PC-9 (cell line): ENCODE data around the gene SIK3. TPM values are rescaled to one million over a fixed set of nuclear protein-coding genes. Genes with fewer than 3 reads are reported as not detected.

Experiments used
- BruUV-seq: library from RNA; stranded (reverse); fragments of 400-500 nt; replicated peaks from 2 replicates; lab custom pipeline; 2021; lab: Mats Ljungman, UMichigan
- CTCF ChIA-PET: fragments of 300-600 bp; sonication (Branson Sonifier 250); formaldehyde crosslinking; loops from one replicate; lab custom pipeline; 2022; ENCODE audit warnings: antibody characterized with exemption; lab: Charles Lee
- POLR2A ChIA-PET: fragments of 300-600 bp; sonication (Branson Sonifier 250); formaldehyde crosslinking; loops from one replicate; lab custom pipeline; 2022; ENCODE audit warnings: antibody characterized with exemption; ENCODE audit not compliant: unreplicated experiment; lab: Charles Lee
- DNase-seq, 2 experiments: peaks; one replicate each; pipeline versions ENCODE4 v3.0.0 to v3.0.0-alpha.2; 2015 to 2022; ENCODE audit warnings: mixed read lengths in 1 of 2
- H2AFZ ChIP-seq: fragments of 200-600 bp; sonication (generic); 2 replicates; pipeline ENCODE4 v1.8.1; 2017; ENCODE audit warnings: antibody characterized with exemption
- H3F3A ChIP-seq: fragments of 200-600 bp; sonication (generic); 2 replicates; pipeline ENCODE4 v1.8.1; 2017; ENCODE audit warnings: antibody characterized with exemption, mild to moderate bottlenecking, low read depth; ENCODE audit not compliant: insufficient read depth
- H3K27ac ChIP-seq: fragments of 200-600 bp; sonication (generic); 2 replicates; pipeline ENCODE4 v1.6.1; 2016; ENCODE audit warnings: mixed run types
- H3K27me3 ChIP-seq: fragments of 200-600 bp; sonication (generic); 2 replicates; pipeline ENCODE4 v1.6.1; 2016; ENCODE audit warnings: low read depth, mixed run types; ENCODE audit not compliant: insufficient read depth
- H3K36me3 ChIP-seq: fragments of 200-600 bp; sonication (generic); 2 replicates; pipeline ENCODE4 v1.6.1; 2016; ENCODE audit warnings: low read depth, mixed run types
- H3K4me1 ChIP-seq: fragments of 200-600 bp; sonication (generic); replicated peaks from 2 replicates; pipeline ENCODE4 v1.6.1; 2016; ENCODE audit warnings: mixed run types; ENCODE audit not compliant: insufficient read depth
- H3K4me2 ChIP-seq: fragments of 200-600 bp; sonication (generic); 2 replicates; pipeline ENCODE4 v1.6.1; 2017; ENCODE audit warnings: mixed run types
- H3K4me3 ChIP-seq: fragments of 200-600 bp; sonication (generic); 2 replicates; pipeline ENCODE4 v1.6.1; 2016; ENCODE audit warnings: mixed run types
- H3K79me2 ChIP-seq: fragments of 200-600 bp; sonication (generic); 2 replicates; pipeline ENCODE4 v1.6.1; 2017; ENCODE audit warnings: low read depth, mixed run types
- H3K9me2 ChIP-seq: fragments of 200-600 bp; sonication (generic); 2 replicates; pipeline ENCODE4 v1.8.1; 2017; ENCODE audit warnings: mild to moderate bottlenecking; ENCODE audit not compliant: insufficient read depth
- H3K9me3 ChIP-seq: fragments of 200-600 bp; sonication (generic); 2 replicates; pipeline ENCODE4 v1.8.1; 2016; ENCODE audit warnings: low read depth; ENCODE audit not compliant: insufficient read depth
- H4K20me1 ChIP-seq: fragments of 200-600 bp; sonication (generic); 2 replicates; pipeline ENCODE4 v1.8.1; 2017; ENCODE audit not compliant: insufficient read depth
- CTCF ChIP-seq: fragments of 200-600 bp; sonication (generic); conservative IDR thresholded peaks from 2 replicates; pipeline ENCODE4 v1.6.1; 2017; ENCODE audit warnings: mixed run types, antibody characterized with exemption, mild to moderate bottlenecking, moderate library complexity
- EZH2 ChIP-seq: fragments of 200-600 bp; sonication (generic); IDR thresholded peaks from 2 replicates; pipeline ENCODE4 v1.8.0; 2017; ENCODE audit warnings: antibody characterized with exemption, low read depth
- intact Hi-C: fragments of 100-400 bp; cut with micrococcal nuclease; formaldehyde crosslinking; loops from one replicate; pipeline ENCODE4 v1.10.0; 2022; ENCODE audit not compliant: unreplicated experiment
- total RNA-seq: library from RNA; stranded (reverse); gene quantifications from 2 replicates; pipeline ENCODE4 v1.2.3, GENCODE V29; 2021

Gene SIK3
- total RNA-seq, 1 experiment from 2014 or later: 30.2 TPM

- no peak overlapping the region for H2AFZ ChIP-seq
- no peaks in the 10 kb centered on the region for H3K79me2 ChIP-seq
- H4K20me1 ChIP-seq: no peaks in the 10 kb centered on the region
- H3K9me2 ChIP-seq: no peaks in the 10 kb centered on the region
- no peak overlapping the region for H3K4me3 ChIP-seq
- BruUV-seq: no TSS peak
- H3K27me3 ChIP-seq: no peaks in the 10 kb centered on the region
- peaks cover 8% of the 10 kb centered on the region; the same call in 1 of the 2 replicates for H3K4me1 ChIP-seq
- no peak overlapping the region for H3K27ac ChIP-seq
- H3F3A ChIP-seq: no peaks in the 10 kb centered on the region
- ChIA-PET CTCF (no interaction called here), POLR2A (no interaction called here)
- no peaks in the 10 kb centered on the region for H3K36me3 ChIP-seq
- no peak for DNase-seq
- TF ChIP-seq EZH2 (no peak), CTCF (no peak)
- no peaks in the 10 kb centered on the region for H3K9me3 ChIP-seq
- H3K4me2 ChIP-seq: peak overlapping the region; percentile 3; the same call in 1 of the 2 replicates
- intact Hi-C loops: no loop called here
Measured at GRCh38 chr11:116831790-116832349, 266.4 kb downstream of the SIK3 start.

DNA sequence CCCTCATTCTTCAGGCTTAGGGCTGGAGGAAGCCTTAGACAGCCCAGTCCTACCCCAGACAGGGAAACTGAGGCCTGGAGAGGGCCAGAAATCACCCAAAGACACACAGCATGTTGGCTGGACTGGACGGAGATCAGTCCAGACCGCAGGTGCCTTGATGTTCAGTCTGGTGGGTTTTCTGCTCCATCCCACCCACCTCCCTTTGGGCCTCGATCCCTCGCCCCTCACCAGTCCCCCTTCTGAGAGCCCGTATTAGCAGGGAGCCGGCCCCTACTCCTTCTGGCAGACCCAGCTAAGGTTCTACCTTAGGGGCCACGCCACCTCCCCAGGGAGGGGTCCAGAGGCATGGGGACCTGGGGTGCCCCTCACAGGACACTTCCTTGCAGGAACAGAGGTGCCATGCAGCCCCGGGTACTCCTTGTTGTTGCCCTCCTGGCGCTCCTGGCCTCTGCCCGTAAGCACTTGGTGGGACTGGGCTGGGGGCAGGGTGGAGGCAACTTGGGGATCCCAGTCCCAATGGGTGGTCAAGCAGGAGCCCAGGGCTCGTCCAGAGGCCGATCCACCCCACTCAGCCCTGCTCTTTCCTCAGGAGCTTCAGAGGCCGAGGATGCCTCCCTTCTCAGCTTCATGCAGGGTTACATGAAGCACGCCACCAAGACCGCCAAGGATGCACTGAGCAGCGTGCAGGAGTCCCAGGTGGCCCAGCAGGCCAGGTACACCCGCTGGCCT, 267.9 kb downstream of the SIK3 start:
- H3K36me3 ChIP-seq: no peaks in the 10 kb centered on the region
- no TSS peak for BruUV-seq

More for the DNA sequence above, 267.9 kb downstream of the SIK3 start:
- DNase-seq: no peak
- Histone ChIP-seq H3K9me3 (no peaks in the 10 kb centered on the region), H3K27me3 (no peaks in the 10 kb centered on the region), H3K4me3 (no peak overlapping the region), H3K79me2 (no peaks in the 10 kb centered on the region), H3F3A (no peaks in the 10 kb centered on the region), H3K4me2 (no peak overlapping the region), H3K4me1 (peaks cover 8% of the 10 kb centered on the region; the same call in 1 of the 2 replicates), H4K20me1 (no peaks in the 10 kb centered on the region), H3K27ac (no peak overlapping the region), H3K9me2 (no peaks in the 10 kb centered on the region), H2AFZ (no peak overlapping the region)
- intact Hi-C loops: no loop called here
- CTCF ChIA-PET: no interaction called here
- POLR2A ChIA-PET: no interaction called here
- no peak for TF ChIP-seq CTCF
- no peak for TF ChIP-seq EZH2
